Heart right ventricle (tissue), 16 donors: Measurements from ENCODE around the gene HMGB3. TPM values are rescaled to one million over a fixed set of nuclear protein-coding genes. Genes with fewer than 3 reads are reported as not detected.

Source experiments
- ATAC-seq, 8 donors: fragments of 200-7000 bp; cut with Tn5 transposase; one replicate each; pipeline ENCODE4 v1.9.1; 2020; ENCODE audit warnings: mild to moderate bottlenecking in 8 of 8, moderate library complexity in 8 of 8, moderate number of reproducible peaks in 1 of 8
- DNase-seq, 2 donors: peaks; one replicate each; pipeline ENCODE4 v3.0.0-alpha.2; 2020
- H3K27ac ChIP-seq, 10 donors: fragments of 200-600 bp; sonication (generic) in 2 of 10; one replicate each; pipeline versions ENCODE4 v1.5.0 to v1.8.0; 2020 to 2022; ENCODE audit warnings: mild to moderate bottlenecking in 3 of 10
- H3K27me3 ChIP-seq, 7 donors: fragments of 200-600 bp; one replicate each; pipeline ENCODE4 v1.8.0; 2021 to 2022; ENCODE audit warnings: mild to moderate bottlenecking in 2 of 7
- H3K36me3 ChIP-seq, 9 donors: fragments of 200-600 bp; sonication (generic) in 1 of 9; one replicate each; pipeline versions ENCODE4 v1.5.0 to v1.8.0; 2020 to 2022; ENCODE audit warnings: mild to moderate bottlenecking in 2 of 9
- H3K4me1 ChIP-seq, 9 donors: fragments of 200-600 bp; sonication (generic) in 1 of 9; one replicate each; pipeline versions ENCODE4 v1.5.0 to v1.8.0; 2020 to 2022; ENCODE audit warnings: mild to moderate bottlenecking in 4 of 9
- H3K4me3 ChIP-seq, 10 donors: fragments of 200-600 bp; sonication (generic) in 2 of 10; one replicate each; pipeline versions ENCODE4 v1.5.0 to v1.8.0; 2020 to 2022; ENCODE audit warnings: mild to moderate bottlenecking in 7 of 10, moderate library complexity in 2 of 10
- H3K9me3 ChIP-seq, 11 donors: fragments of 200-600 bp in 10 of 11; sonication (generic) in 2 of 11; one replicate each; pipeline versions ENCODE4 v1.5.0 to v1.8.0; 2013 to 2022; ENCODE audit warnings: mild to moderate bottlenecking in 2 of 11, control low read depth in 1 of 11, moderate library complexity in 1 of 11
- WGBS, 2 donors: extraction: QIAGEN DNeasy Blood & Tissue Kit; methylation state at CpG; one replicate each; pipeline ENCODE4 v1.1.7; 2013; ENCODE audit warnings: inconsistent platforms in 1 of 2; 5-methylcytosine and 5-hydroxymethylcytosine counted together
- intact Hi-C, 10 donors: fragments of 100-400 bp; cut with DNase I; formaldehyde crosslinking; loops; one replicate each; pipeline versions ENCODE4 v1.11.1 to v1.14.2; 2022
- polyA plus RNA-seq, 2 donors: library from polyadenylated mRNA; stranded (reverse); fragments of 200-250 nt; gene quantifications; one replicate each; pipeline ENCODE4 v1.2.3, GENCODE V29; 2013
- total RNA-seq, 10 donors: library from RNA; stranded (reverse); fragmentation: NEBNext Ultra II Directional in 3 of 10; extraction: Animal tissue kit (Norgen Biotek cat#: 25700) in 3 of 10; gene quantifications; one replicate each; pipeline versions ENCODE4 v1.2.1 to v1.2.4, GENCODE V29; 2021 to 2023
- TF ChIP-seq, protein P1 (sequence below), 9 donors: fragments of 200-600 bp; sonication (generic) in 2 of 9; IDR thresholded peaks; one replicate each; pipeline versions ENCODE4 v1.5.0 to v1.8.0; 2021 to 2022; ENCODE audit warnings: antibody characterized with exemption in 9 of 9, mild to moderate bottlenecking in 5 of 9, moderate library complexity in 1 of 9
- donor health status: Arrhythmogenic right ventricular cardiomyopathy.
- donor health status: ischemic (EF 13 %, LVEDD 7.1; RV severe dilation, severe dysfunction).
- donor health status: healthy with polysubstance abuse.
- donor health status: DM: no; HTN: yes; CAD: no.
- donor health status: DM: no; HTN: no; CAD: no.
- donor health status: ischemic (EF 25% LVEDD 6.9; RV normal size, moderate dysfunction).
- donor health status: ischemic (EF 25% LVEDD 5.7; RV mildly dilated, moderate dysfunction).
- donor health status: healthy.
- donor health status: DM: yes; HTN: yes; CAD: no.
- donor health status: Ischemic cardiomyopathy.
- donor health status: ischemic (EF 35%, LVEDD 5.7; RV mildly dilated, moderate dysfunction).
- donor health status: nonischemic (EF 11% LVEDD 7.7; RV severe dilation, severe dysfunction).
- donor health status: DM: yes; HTN: yes; CAD: no.
- donor health status: PGD.
- donor health status: ischemic (EF 29% LVEDD 5.4; RV normal size, mild dysfunction).
- donor health status: nonischemic (EF 23%, LVEDD 6.1; RV moderate dilation, normal function).

The HMGB3 gene
- total and polyA plus RNA-seq, 12 donors = 5.1 to 16.4 (median 13.4) TPM

GRCh38 chrX:150944233-150944632 lies 38.9 kb upstream of the HMGB3 start:
- TF ChIP-seq, protein P1, sequence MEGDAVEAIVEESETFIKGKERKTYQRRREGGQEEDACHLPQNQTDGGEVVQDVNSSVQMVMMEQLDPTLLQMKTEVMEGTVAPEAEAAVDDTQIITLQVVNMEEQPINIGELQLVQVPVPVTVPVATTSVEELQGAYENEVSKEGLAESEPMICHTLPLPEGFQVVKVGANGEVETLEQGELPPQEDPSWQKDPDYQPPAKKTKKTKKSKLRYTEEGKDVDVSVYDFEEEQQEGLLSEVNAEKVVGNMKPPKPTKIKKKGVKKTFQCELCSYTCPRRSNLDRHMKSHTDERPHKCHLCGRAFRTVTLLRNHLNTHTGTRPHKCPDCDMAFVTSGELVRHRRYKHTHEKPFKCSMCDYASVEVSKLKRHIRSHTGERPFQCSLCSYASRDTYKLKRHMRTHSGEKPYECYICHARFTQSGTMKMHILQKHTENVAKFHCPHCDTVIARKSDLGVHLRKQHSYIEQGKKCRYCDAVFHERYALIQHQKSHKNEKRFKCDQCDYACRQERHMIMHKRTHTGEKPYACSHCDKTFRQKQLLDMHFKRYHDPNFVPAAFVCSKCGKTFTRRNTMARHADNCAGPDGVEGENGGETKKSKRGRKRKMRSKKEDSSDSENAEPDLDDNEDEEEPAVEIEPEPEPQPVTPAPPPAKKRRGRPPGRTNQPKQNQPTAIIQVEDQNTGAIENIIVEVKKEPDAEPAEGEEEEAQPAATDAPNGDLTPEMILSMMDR (IDR thresholded peaks at IDR 0.05) = no peak
- WGBS, 2 donors = 74 to 79% methylated on average over 3 of the region's 3 CpGs
- Histone ChIP-seq H3K9me3 (no peaks in the 10 kb centered on the region), H3K36me3 (no peaks in the 10 kb centered on the region), H3K4me3 (no peak overlapping the region), H3K4me1 (no peaks in the 10 kb centered on the region), H3K27me3 (peaks cover 0 to 7% (median 0%) of the 10 kb centered on the region in 7 donors), H3K27ac (no peak overlapping the region)
- intact Hi-C loops = no loop called here
- no peak for DNase-seq
- no peak for ATAC-seq

DNA sequence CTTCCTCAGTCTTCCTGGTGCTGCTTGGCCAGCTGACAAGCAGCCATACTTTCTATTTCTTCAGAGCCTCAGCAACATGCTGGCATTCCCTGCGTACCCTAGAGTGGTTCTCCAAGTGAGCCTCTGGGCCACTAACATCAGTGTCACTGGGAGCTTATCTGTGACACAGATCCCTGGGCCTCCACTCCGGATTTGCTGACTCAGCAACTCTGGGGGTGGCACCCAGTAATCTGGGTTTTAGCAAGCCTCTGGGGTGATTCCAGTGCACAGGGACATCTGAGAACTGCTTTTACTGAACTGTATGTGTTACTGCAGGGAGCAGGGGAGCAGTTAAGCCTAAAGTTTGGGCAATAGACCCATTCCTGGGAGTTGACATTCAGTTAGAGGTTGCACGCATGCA lies 28.2 kb upstream of the HMGB3 start:
- Histone ChIP-seq H3K27ac (no peak overlapping the region), H3K4me1 (no peaks in the 10 kb centered on the region), H3K9me3 (peaks cover 0 to 5% (median 0%) of the 10 kb centered on the region in 11 donors), H3K36me3 (no peaks in the 10 kb centered on the region), H3K27me3 (no peaks in the 10 kb centered on the region), H3K4me3 (no peak overlapping the region)
- ATAC-seq (no peak), DNase-seq (no peak)
- TF ChIP-seq, protein P1 (IDR thresholded peaks at IDR 0.05) = no peak
- WGBS, 2 donors = 84 to 88% methylated on average over 3 of the region's 3 CpGs
- intact Hi-C loops = no loop called here

DNA sequence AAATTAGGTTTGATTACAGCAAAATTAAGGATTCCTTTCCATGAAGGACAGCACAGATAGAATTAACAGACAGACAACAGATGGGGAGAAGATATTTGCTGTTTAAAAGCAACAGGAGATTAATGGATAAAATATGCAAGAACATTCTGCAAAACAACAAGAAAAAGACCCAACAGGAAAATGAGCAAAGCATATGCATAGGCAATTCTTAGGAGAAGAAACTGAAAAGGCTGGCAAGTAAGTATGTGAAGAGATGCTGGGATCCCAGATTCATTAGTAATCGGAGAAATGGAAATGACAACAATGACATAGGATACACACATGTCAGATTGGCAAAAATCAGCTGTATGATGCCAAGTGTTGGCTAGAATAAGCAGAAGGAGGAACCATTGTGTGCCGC lies 27.5 kb upstream of the HMGB3 start:
- ATAC-seq = no peak
- H3K27me3 ChIP-seq = no peaks in the 10 kb centered on the region
- H3K36me3 ChIP-seq = no peaks in the 10 kb centered on the region
- TF ChIP-seq, protein P1 (IDR thresholded peaks at IDR 0.05) = no peak
- H3K27ac ChIP-seq = no peak overlapping the region
- no peak overlapping the region for H3K4me3 ChIP-seq
- WGBS, 2 donors = 93 to 94% methylated on average over 2 of the region's 2 CpGs
- H3K9me3 ChIP-seq = peaks cover 0 to 5% (median 0%) of the 10 kb centered on the region in 11 donors
- no peak for DNase-seq
- no peaks in the 10 kb centered on the region for H3K4me1 ChIP-seq
- intact Hi-C loops = no loop called here

DNA sequence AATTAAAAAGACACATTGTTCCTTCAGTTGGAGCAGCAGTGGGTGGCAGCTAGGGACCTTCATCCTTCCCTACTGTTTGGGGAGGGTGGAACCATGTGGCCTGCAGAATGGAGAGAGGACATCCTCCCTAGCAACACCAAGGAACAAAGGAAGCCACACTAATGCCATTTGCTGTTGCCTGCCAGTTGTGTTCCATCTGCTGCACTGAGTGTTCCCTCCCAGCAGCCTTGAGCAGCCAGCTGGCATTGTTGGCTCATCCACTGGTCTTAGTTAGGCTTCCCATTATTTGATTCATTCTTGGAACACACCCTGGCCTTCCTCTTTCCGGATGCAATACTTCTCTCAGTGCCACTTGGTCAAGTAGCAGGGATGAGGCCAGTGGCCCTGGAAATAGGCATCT lies 25.0 kb upstream of the HMGB3 start:
- TF ChIP-seq, protein P1 (IDR thresholded peaks at IDR 0.05) = no peak
- WGBS, 2 donors = 60 to 83% methylated on average over 1 of the region's 1 CpG
- Histone ChIP-seq H3K36me3 (no peaks in the 10 kb centered on the region), H3K9me3 (peaks cover 0 to 5% (median 0%) of the 10 kb centered on the region in 11 donors), H3K27me3 (no peaks in the 10 kb centered on the region), H3K27ac (no peak overlapping the region), H3K4me1 (no peaks in the 10 kb centered on the region), H3K4me3 (no peak overlapping the region)
- intact Hi-C loops = no loop called here
- no peak for ATAC-seq
- DNase-seq = no peak
